GM13977 (cell line): Measurements from ENCODE around the gene MOB3C.
"Not testable (repeated sequence)": the region's sequence is repeated elsewhere in the genome, so short reads cannot be mapped to it uniquely, and the experiment has no call there.

ENCODE experiments used
- DNase-seq: peaks from one replicate; pipeline ENCODE4 v3.0.0; 2012; ENCODE audit warnings: low spot score
- in situ Hi-C: fragments of 300-500 bp; cut with MboI; formaldehyde crosslinking; loops from one replicate; pipeline ENCODE4 v1.12.0; 2022; ENCODE audit warnings: low sequenced_read_pairs, low pct_unique_long_range_greater_than_20kb, mixed read lengths, inconsistent platforms; ENCODE audit not compliant: unreplicated experiment
- TF ChIP-seq, protein P1 (sequence below): IDR thresholded peaks from 2 replicates; pipeline ENCODE4 v1.5.1; 2012; ENCODE audit warnings: mild to moderate bottlenecking, control low read depth; ENCODE audit not compliant: insufficient read depth; ENCODE audit errors: extremely low read depth, missing control alignments

Gene MOB3C

DNA sequence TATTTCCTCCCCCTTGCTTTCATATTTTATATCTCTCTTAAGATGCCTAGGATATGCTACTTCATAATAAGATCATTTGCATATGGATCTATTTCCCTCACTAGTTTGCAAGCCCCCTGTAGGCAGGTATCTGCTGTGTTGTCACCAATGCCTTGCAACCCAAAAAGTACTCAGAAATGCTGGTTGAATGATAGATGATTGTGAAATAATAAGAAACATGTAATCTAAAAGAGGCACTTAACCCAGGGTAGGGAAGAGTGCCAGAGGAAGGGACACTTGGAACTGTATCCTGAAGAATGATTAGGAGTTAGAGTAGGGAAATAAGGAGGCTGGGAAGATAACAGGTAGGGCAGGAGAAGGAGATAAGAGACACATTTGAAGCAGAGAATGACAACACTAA is 39.2 kb upstream of the MOB3C start:
- in situ Hi-C loops, result no loop called here
- DNase-seq, result no peak
- TF ChIP-seq, protein P1, sequence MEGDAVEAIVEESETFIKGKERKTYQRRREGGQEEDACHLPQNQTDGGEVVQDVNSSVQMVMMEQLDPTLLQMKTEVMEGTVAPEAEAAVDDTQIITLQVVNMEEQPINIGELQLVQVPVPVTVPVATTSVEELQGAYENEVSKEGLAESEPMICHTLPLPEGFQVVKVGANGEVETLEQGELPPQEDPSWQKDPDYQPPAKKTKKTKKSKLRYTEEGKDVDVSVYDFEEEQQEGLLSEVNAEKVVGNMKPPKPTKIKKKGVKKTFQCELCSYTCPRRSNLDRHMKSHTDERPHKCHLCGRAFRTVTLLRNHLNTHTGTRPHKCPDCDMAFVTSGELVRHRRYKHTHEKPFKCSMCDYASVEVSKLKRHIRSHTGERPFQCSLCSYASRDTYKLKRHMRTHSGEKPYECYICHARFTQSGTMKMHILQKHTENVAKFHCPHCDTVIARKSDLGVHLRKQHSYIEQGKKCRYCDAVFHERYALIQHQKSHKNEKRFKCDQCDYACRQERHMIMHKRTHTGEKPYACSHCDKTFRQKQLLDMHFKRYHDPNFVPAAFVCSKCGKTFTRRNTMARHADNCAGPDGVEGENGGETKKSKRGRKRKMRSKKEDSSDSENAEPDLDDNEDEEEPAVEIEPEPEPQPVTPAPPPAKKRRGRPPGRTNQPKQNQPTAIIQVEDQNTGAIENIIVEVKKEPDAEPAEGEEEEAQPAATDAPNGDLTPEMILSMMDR, result no peak

DNA sequence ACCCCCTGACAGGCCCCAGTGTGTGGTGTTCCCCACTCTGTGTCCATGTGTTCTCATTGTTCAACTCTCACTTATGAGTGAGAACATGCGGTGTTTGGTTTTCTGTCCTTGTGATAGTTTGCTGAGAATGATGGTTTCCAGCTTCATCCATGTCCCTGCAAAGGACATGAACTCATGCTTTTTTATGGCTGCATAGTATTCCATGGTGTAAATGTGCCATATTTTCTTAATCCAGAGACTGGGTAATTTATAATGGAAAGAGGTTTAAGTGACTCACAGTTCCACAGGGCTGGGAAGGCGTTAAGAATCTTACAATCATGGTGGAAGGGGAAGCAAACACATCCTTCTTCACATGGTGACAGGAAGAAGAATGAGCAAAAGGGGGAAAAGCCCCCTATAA is 38.1 kb upstream of the MOB3C start:
- in situ Hi-C loops, DNase-seq: not testable (repeated sequence)

DNA sequence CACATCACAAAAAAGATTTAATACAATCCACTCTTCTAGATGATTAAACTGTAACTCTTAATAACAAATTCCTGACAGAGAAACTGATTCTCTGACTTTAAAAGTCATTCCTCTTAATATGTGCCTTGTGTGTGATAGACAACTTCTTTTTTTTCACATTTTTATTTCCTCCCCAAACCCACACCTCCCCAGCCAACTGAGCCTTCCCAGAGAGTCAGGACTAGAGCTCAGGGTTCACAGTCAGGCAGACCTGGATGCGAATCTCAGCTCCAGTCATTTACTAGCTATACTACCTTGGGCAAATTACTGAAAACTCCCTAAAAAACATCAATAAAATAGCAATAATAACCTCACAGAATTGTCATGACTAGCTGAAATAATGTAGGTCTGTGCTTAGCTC is 37.4 kb upstream of the MOB3C start:
- TF ChIP-seq, protein P1, result no peak
- DNase-seq, result no peak
- in situ Hi-C loops, result no loop called here

DNA sequence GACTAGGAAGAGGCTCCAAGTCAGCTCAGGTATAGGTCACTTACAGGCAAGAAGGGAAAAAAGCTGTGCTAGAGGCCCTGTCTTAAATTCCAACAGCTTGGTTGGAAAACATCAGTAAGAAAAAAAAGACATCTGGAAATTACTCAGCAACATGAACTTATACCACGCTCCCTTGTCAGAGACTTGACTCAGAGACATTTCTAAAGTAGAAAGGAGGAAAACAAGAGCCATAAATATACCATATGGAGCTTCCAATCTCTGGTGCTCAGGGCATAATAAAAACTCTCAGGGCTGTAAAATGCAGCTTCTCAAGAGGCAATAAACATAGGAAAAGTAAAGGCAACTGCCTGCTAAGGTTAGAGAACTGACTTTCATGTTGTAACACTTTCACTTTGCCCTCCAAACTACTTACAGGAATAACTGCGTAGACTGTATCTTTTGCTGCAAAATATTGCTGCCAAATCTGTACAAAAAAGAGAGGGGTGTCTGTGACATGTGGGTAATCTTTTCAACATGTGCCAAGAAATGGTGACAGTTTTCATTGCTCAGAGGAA is 36.9 kb upstream of the MOB3C start:
- DNase-seq, result no peak
- in situ Hi-C loops, result no loop called here
- TF ChIP-seq, protein P1, result no peak

DNA sequence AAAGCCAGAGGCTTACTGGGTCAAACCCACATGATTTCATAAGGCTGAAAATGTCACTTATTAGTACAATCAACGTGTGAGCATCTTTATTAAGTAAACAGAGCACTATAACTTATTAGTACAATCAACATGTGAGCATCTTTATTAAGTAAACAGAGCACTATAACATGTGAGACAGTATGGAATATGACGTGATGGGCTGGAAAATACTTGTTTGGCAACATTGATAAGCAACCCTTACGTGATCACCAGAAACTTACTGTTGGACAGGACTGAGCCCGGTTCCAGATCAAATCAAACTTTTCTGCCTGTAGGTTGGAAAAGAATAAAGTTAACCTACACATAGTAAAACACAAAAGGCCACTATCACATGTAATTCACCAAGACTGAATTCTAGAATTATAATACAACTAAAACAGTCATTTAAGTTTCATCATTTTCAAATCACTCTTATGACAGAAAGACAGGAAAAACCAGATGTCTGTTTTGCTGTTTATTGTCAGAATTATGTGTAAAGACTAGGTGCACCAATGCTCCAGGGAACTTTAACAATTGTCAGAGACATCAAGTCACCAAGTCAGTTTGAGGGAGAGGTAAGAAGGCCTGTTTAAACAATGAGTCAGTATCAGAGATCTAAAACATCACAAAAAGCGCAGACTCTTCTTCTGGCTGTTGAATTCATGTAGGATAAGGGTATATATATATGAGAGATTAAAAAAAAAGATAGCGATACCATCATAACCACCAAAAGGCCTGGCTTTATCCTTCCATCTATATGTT is 35.9 kb upstream of the MOB3C start:
- in situ Hi-C loops, result no loop called here
- DNase-seq, result no peak
- TF ChIP-seq, protein P1, result no peak

DNA sequence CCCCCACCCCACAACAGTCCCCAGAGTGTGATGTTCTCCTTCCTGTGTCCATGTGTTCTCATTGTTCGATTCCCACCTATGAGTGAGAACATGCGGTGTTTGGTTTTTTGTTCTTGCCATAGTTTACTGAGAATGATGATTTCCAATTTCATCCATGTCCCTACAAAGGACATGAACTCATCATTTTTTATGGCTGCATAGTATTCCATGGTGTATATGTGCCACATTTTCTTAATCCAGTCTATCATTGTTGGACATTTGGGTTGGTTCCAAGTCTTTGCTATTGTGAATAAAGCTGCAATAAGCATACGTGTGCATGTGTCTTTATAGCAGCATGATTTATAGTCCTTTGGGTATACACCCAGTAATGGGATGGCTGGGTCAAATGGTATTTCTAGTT is 34.5 kb upstream of the MOB3C start:
- DNase-seq, in situ Hi-C loops: not testable (repeated sequence)

- DNase-seq, result no peak
- TF ChIP-seq, protein P1, result no peak
- in situ Hi-C loops, result no loop called here
These were observed 33.9 kb upstream of the MOB3C start for GRCh38 chr1:46650491-46650890.
